GM23338 (cell line): ENCODE results near the gene SETD1B.

Source experiments
- EZH2 ChIP-seq: fragments of 200-600 bp; sonication (generic); IDR thresholded peaks from one replicate; pipeline ENCODE4 v1.8.0; 2017; ENCODE audit warnings: antibody characterized with exemption, mild to moderate bottlenecking, low read depth; ENCODE audit not compliant: unreplicated experiment
- EZH2phosphoT487 ChIP-seq: fragments of 200-600 bp; sonication (generic); IDR thresholded peaks from one replicate; pipeline ENCODE4 v1.8.1; 2018; ENCODE audit warnings: antibody characterized with exemption; ENCODE audit not compliant: unreplicated experiment
- REST ChIP-seq: IDR thresholded peaks from one replicate; pipeline ENCODE4 v1.6.1; 2018; ENCODE audit warnings: antibody characterized with exemption; ENCODE audit not compliant: unreplicated experiment
- TF ChIP-seq, protein P1 (sequence below), 2 experiments: fragments of 200-600 bp in 1 of 2; sonication (generic) in 1 of 2; conservative IDR thresholded peaks; 2 replicates each; pipeline versions ENCODE4 v1.5.1 to v1.6.1; 2016 to 2017; ENCODE audit warnings: antibody characterized with exemption in 2 of 2, low read depth in 2 of 2, mild to moderate bottlenecking in 2 of 2, moderate library complexity in 1 of 2

DNA sequence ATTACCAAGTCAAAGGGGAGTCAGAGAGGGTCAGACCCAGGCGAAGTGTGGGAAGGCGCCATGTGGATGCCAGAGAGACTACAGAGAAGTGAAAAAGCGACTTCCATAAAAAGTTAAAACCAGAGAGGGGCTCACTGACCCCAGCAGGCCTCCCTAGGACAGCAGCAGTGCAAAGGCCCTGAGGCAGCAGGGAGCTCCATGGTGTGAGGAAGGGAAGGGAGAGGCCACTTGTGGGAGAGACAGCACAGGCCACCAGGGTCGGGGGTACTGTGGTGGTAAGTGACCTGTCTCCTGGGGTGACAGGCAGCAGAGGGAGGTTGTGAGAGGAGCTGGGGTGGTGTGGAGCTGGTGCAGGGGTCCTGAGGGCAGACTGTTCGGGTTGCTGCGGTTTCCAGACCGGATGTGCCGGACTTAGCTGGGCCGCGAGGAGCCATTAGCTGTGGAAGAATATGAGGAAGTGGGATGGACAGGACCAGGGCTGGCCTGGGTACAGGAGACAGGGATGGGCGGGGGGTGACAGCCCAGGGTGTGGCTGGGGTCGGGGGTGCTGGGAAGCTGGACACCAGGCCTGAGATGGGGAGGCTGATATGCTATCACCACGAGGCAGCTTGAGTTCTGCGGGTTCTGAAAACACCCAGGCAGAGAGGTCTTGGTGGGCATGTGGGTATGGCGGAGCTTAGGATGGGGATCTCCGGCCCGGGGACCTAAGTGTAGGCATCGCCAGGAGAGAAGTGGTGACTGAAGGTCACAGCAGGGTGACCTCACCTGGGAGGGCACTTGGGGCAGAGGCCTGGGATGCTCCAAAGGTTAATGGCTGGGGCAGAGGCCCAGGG is 22.7 kb downstream of the SETD1B start:
- TF ChIP-seq EZH2phosphoT487 = no peak
- no peak for TF ChIP-seq REST
- TF ChIP-seq, protein P1, sequence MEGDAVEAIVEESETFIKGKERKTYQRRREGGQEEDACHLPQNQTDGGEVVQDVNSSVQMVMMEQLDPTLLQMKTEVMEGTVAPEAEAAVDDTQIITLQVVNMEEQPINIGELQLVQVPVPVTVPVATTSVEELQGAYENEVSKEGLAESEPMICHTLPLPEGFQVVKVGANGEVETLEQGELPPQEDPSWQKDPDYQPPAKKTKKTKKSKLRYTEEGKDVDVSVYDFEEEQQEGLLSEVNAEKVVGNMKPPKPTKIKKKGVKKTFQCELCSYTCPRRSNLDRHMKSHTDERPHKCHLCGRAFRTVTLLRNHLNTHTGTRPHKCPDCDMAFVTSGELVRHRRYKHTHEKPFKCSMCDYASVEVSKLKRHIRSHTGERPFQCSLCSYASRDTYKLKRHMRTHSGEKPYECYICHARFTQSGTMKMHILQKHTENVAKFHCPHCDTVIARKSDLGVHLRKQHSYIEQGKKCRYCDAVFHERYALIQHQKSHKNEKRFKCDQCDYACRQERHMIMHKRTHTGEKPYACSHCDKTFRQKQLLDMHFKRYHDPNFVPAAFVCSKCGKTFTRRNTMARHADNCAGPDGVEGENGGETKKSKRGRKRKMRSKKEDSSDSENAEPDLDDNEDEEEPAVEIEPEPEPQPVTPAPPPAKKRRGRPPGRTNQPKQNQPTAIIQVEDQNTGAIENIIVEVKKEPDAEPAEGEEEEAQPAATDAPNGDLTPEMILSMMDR (conservative IDR thresholded peaks at IDR 0.05; ENCODE audit: low read depth in 2 of 2) = no peak
- no peak for TF ChIP-seq EZH2
